Activated T-helper 9 cell treated with anti-CD3 and anti-CD28 coated beads, Interleukin-2, amount 50 U/mL, for 16 hours (primary cell): ENCODE data around the gene PDIA4.
"Not testable (repeated sequence)": the region's sequence is repeated elsewhere in the genome, so short reads cannot be mapped to it uniquely, and the experiment has no call there.

Source experiments
- DNase-seq: peaks from one replicate; pipeline ENCODE4 v3.0.0-alpha.2; 2020; ENCODE audit warnings: low read depth

Gene PDIA4

GRCh38 chr7:149031353-149031910 lies 3.1 kb upstream of the PDIA4 start:
- DNase-seq = no peak

GRCh38 chr7:149030439-149030838 lies 2.1 kb upstream of the PDIA4 start:
- not testable (repeated sequence) for DNase-seq

- no peak for DNase-seq
These were observed 527 bp downstream of the PDIA4 start for GRCh38 chr7:149027611-149028345.

- no peak for DNase-seq
These were observed 1.2 kb downstream of the PDIA4 start for GRCh38 chr7:149027055-149027454.

- DNase-seq = no peak
These were observed 4.6 kb downstream of the PDIA4 start for GRCh38 chr7:149023662-149024061.

- no peak for DNase-seq
These were observed 5.4 kb downstream of the PDIA4 start for GRCh38 chr7:149022756-149023360.

GRCh38 chr7:149021725-149022062 lies 6.6 kb downstream of the PDIA4 start:
- no peak for DNase-seq

GRCh38 chr7:149020483-149020882 lies 7.8 kb downstream of the PDIA4 start:
- DNase-seq = no peak

GRCh38 chr7:149016876-149017275 lies 11.4 kb downstream of the PDIA4 start:
- no peak for DNase-seq

- DNase-seq = no peak
These were observed 14.0 kb downstream of the PDIA4 start for GRCh38 chr7:149014309-149014708.

GRCh38 chr7:149013876-149014275 lies 14.4 kb downstream of the PDIA4 start:
- DNase-seq = no peak

GRCh38 chr7:149012730-149013129 lies 15.6 kb downstream of the PDIA4 start:
- not testable (repeated sequence) for DNase-seq

- DNase-seq = no peak
These were observed 16.8 kb downstream of the PDIA4 start for GRCh38 chr7:149011491-149011890.

- no peak for DNase-seq
These were observed 17.9 kb downstream of the PDIA4 start for GRCh38 chr7:149010451-149010850.

- no peak for DNase-seq
These were observed 18.8 kb downstream of the PDIA4 start for GRCh38 chr7:149009527-149009926.

GRCh38 chr7:149007611-149008010 lies 20.7 kb downstream of the PDIA4 start:
- DNase-seq = no peak

GRCh38 chr7:149007146-149007545 lies 21.2 kb downstream of the PDIA4 start:
- no peak for DNase-seq

- no peak for DNase-seq
These were observed 22.0 kb downstream of the PDIA4 start for GRCh38 chr7:149006345-149006725.

- peak; percentile 73 for DNase-seq
These were observed 22.6 kb downstream of the PDIA4 start for GRCh38 chr7:149005427-149006344.

GRCh38 chr7:149004405-149005370 lies 23.6 kb downstream of the PDIA4 start:
- no peak for DNase-seq

- no peak for DNase-seq
These were observed 24.6 kb downstream of the PDIA4 start for GRCh38 chr7:149003560-149004305.
